DND-41 (cell line): ENCODE results near the gene GAS1.

Experiments
- ATAC-seq: fragments of 200-7000 bp; cut with Tn5 transposase; 3 replicates; pipeline ENCODE4 v1.9.1; 2021; ENCODE audit warnings: low read depth; ENCODE audit not compliant: insufficient read depth
- DNase-seq: peaks from one replicate; pipeline ENCODE4 v3.0.0-alpha.2; 2020
- H2AFZ ChIP-seq: 2 replicates; pipeline ENCODE4 v1.6.0; 2012; ENCODE audit warnings: low read depth, low read length
- H3K27ac ChIP-seq: 2 replicates; pipeline ENCODE4 v1.5.1; 2012; ENCODE audit warnings: low read length, inconsistent platforms
- H3K27me3 ChIP-seq: fragments of 200-600 bp; sonication (generic); 2 replicates; pipeline ENCODE4 v1.6.0; 2012; ENCODE audit warnings: low read length, mild to moderate bottlenecking, inconsistent platforms; ENCODE audit not compliant: insufficient read depth, poor library complexity
- H3K36me3 ChIP-seq: 2 replicates; pipeline ENCODE4 v1.5.1; 2012; ENCODE audit warnings: low read length, inconsistent platforms; ENCODE audit not compliant: insufficient read depth
- H3K4me1 ChIP-seq: 2 replicates; pipeline ENCODE4 v1.5.1; 2012; ENCODE audit warnings: mild to moderate bottlenecking, low read length; ENCODE audit not compliant: insufficient read depth
- H3K4me2 ChIP-seq: 2 replicates; pipeline ENCODE4 v1.6.0; 2012; ENCODE audit warnings: mild to moderate bottlenecking, moderate library complexity, low read length, inconsistent platforms; ENCODE audit not compliant: insufficient read depth
- H3K4me3 ChIP-seq, 2 experiments: fragments of 200-600 bp in 1 of 2; shearing (Covaris generic) in 1 of 2; 2 replicates each; pipeline ENCODE4 v1.5.1; 2012 to 2016; ENCODE audit warnings: inconsistent platforms in 2 of 2, low read length in 2 of 2, mild to moderate bottlenecking in 2 of 2, low read depth in 1 of 2, moderate library complexity in 1 of 2
- H3K79me2 ChIP-seq: 2 replicates; pipeline ENCODE4 v1.6.0; 2012; ENCODE audit warnings: low read length, inconsistent platforms; ENCODE audit not compliant: insufficient read depth
- H3K9ac ChIP-seq: 2 replicates; pipeline ENCODE4 v1.6.0; 2012; ENCODE audit warnings: low read depth, mild to moderate bottlenecking, inconsistent platforms, low read length, moderate library complexity
- H3K9me3 ChIP-seq: 2 replicates; pipeline ENCODE4 v1.5.1; 2012; ENCODE audit warnings: low read length, moderate library complexity, mild to moderate bottlenecking, inconsistent platforms; ENCODE audit not compliant: insufficient read depth, severe bottlenecking
- H4K20me1 ChIP-seq: 2 replicates; pipeline ENCODE4 v1.6.0; 2012; ENCODE audit warnings: low read length; ENCODE audit not compliant: insufficient read depth
- CTCF ChIP-seq: IDR thresholded peaks from 2 replicates; pipeline ENCODE4 v1.5.1; 2012; ENCODE audit warnings: borderline replicate concordance, low read length, moderate library complexity, mild to moderate bottlenecking; ENCODE audit not compliant: poor library complexity, severe bottlenecking; ENCODE audit errors: extremely low read depth
- EZH2 ChIP-seq: IDR thresholded peaks from 3 replicates; pipeline ENCODE4 v1.6.1; 2012; ENCODE audit warnings: borderline replicate concordance, low read depth, mild to moderate bottlenecking, moderate library complexity, low read length, inconsistent platforms; ENCODE audit not compliant: severe bottlenecking

Gene GAS1

GRCh38 chr9:86978922-86979474 is 31.7 kb upstream of the GAS1 start:
- Histone ChIP-seq H3K4me1 (no peaks in the 10 kb centered on the region), H3K27me3 (no peaks in the 10 kb centered on the region), H3K79me2 (no peaks in the 10 kb centered on the region), H3K27ac (no peak overlapping the region), H3K4me3 (no peak overlapping the region), H3K4me2 (no peak overlapping the region), H3K9ac (no peak overlapping the region), H3K9me3 (no peaks in the 10 kb centered on the region), H4K20me1 (no peaks in the 10 kb centered on the region), H3K36me3 (no peaks in the 10 kb centered on the region), H2AFZ (no peak overlapping the region)
- DNase-seq, result no peak
- no peak for ATAC-seq
- no peak for TF ChIP-seq CTCF
- TF ChIP-seq EZH2, result no peak

- no peaks in the 10 kb centered on the region for H3K9me3 ChIP-seq
- ATAC-seq (no peak), DNase-seq (no peak)
- H3K4me3 ChIP-seq, result no peak overlapping the region
- H2AFZ ChIP-seq, result no peak overlapping the region
- no peak overlapping the region for H3K4me2 ChIP-seq
- H3K4me1 ChIP-seq, result no peaks in the 10 kb centered on the region
- no peaks in the 10 kb centered on the region for H4K20me1 ChIP-seq
- H3K27me3 ChIP-seq, result no peaks in the 10 kb centered on the region
- H3K36me3 ChIP-seq, result no peaks in the 10 kb centered on the region
- H3K9ac ChIP-seq, result no peak overlapping the region
- H3K79me2 ChIP-seq, result no peaks in the 10 kb centered on the region
- TF ChIP-seq CTCF (no peak), EZH2 (no peak)
- H3K27ac ChIP-seq, result no peak overlapping the region
These were observed 31.1 kb upstream of the GAS1 start for GRCh38 chr9:86978413-86978812.

- Histone ChIP-seq H3K9ac (no peak overlapping the region), H3K79me2 (no peaks in the 10 kb centered on the region), H2AFZ (no peak overlapping the region), H3K4me1 (no peaks in the 10 kb centered on the region), H3K36me3 (no peaks in the 10 kb centered on the region), H3K9me3 (no peaks in the 10 kb centered on the region), H3K4me3 (no peak overlapping the region), H4K20me1 (no peaks in the 10 kb centered on the region), H3K27ac (no peak overlapping the region), H3K4me2 (no peak overlapping the region), H3K27me3 (peaks cover 2% of the 10 kb centered on the region)
- DNase-seq (no peak), ATAC-seq (no peak)
- TF ChIP-seq EZH2, result no peak
- no peak for TF ChIP-seq CTCF
These were observed 30.0 kb upstream of the GAS1 start for GRCh38 chr9:86977205-86977835.
